Suprapubic skin (tissue), 4 donors: ENCODE measurements around the gene IL17C. TPM values are rescaled to one million over a fixed set of nuclear protein-coding genes. Genes with fewer than 3 reads are reported as not detected.

ENCODE experiments used
- DNase-seq, 2 donors: peaks; one replicate each; pipeline ENCODE4 v3.0.0-alpha.2; 2019; ENCODE audit warnings: low spot score in 2 of 2
- H3K27ac ChIP-seq: fragments of 200-600 bp; sonication (generic); one replicate; pipeline ENCODE4 v1.5.1; 2019
- H3K27me3 ChIP-seq: fragments of 200-600 bp; sonication (generic); one replicate; pipeline ENCODE4 v1.5.1; 2019
- H3K36me3 ChIP-seq: fragments of 200-600 bp; sonication (generic); one replicate; pipeline ENCODE4 v1.5.1; 2019
- H3K4me1 ChIP-seq: fragments of 200-600 bp; sonication (generic); one replicate; pipeline ENCODE4 v1.5.1; 2019
- H3K4me3 ChIP-seq: fragments of 200-600 bp; sonication (generic); one replicate; pipeline ENCODE4 v1.5.1; 2019; ENCODE audit warnings: mild to moderate bottlenecking
- H3K9me3 ChIP-seq: fragments of 200-600 bp; sonication (generic); one replicate; pipeline ENCODE4 v1.5.1; 2019
- EP300 ChIP-seq: sonication (generic); formaldehyde crosslinking; IDR thresholded peaks from one replicate; pipeline ENCODE4 v1.6.1; 2017; ENCODE audit warnings: antibody characterized with exemption
- POLR2A ChIP-seq, 2 donors: fragments of 450-650 bp; IDR thresholded peaks; one replicate each; pipeline ENCODE4 v1.6.1; 2017; ENCODE audit warnings: antibody characterized with exemption in 2 of 2, mild to moderate bottlenecking in 2 of 2, moderate library complexity in 2 of 2
- POLR2AphosphoS5 ChIP-seq, 3 donors: sonication (generic); formaldehyde crosslinking; IDR thresholded peaks; one replicate each; pipeline ENCODE4 v1.6.1; 2017; ENCODE audit warnings: antibody characterized with exemption in 3 of 3
- WGBS: methylation state at CpG from one replicate; pipeline ENCODE4 v1.1.5; 2018; 5-methylcytosine and 5-hydroxymethylcytosine counted together
- total RNA-seq, 4 donors: library from RNA; depleted of rRNA; stranded (reverse); fragments of >200 nt; gene quantifications; one replicate each; pipeline ENCODE4 v1.1.0, GENCODE V29; 2016
- TF ChIP-seq, protein P1 (sequence below), 2 donors: fragments of 200-600 bp in 1 of 2; fragments of 450-650 bp in 1 of 2; sonication (generic) in 1 of 2; IDR thresholded peaks; one replicate each; pipeline ENCODE4 v1.5.1; 2016 to 2019; ENCODE audit warnings: antibody characterized with exemption in 2 of 2, mild to moderate bottlenecking in 1 of 2, moderate library complexity in 1 of 2

The IL17C gene
- total RNA-seq, 4 donors from 2014 or later: not detected

DNA sequence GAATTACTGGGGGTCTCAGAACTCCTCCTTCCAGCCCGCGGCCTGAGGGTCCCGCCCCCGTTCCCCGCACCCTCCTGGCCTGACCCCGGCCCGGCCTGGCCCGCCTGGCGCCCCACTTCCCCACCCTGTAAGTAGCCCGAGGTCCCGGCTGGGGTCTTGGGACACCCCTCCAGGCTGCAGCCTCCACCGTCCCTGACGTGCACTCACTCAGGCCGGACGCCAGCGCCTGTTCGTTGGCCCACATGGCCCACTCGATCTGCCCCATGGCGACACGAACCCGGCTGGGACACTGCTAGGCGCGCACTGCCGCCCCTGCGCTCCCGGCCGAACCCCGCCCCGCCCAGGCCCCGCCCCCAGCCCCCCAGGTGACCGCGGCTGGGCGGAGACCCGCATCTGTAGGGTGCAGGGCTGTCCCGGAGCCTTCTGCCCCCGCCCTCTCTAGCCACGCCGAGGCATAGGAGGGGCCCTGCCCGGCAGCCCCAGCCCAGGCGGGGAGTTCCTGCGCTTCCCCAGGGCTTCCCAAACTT is 12.4 kb downstream of the IL17C start, which contains the start of gene CYBA:
CYBA (minus strand) TSS at position 305 of the 527 bp plus-strand sequence; CDS start at position 265, 40 bp downstream.
- peak in 1 of 2 donors; percentile 78 for DNase-seq
- TF ChIP-seq POLR2A (IDR thresholded peaks at IDR 0.05): no peak
- no peak for TF ChIP-seq POLR2AphosphoS5 (IDR thresholded peaks at IDR 0.05)
- no peak for TF ChIP-seq EP300
- TF ChIP-seq, protein P1, sequence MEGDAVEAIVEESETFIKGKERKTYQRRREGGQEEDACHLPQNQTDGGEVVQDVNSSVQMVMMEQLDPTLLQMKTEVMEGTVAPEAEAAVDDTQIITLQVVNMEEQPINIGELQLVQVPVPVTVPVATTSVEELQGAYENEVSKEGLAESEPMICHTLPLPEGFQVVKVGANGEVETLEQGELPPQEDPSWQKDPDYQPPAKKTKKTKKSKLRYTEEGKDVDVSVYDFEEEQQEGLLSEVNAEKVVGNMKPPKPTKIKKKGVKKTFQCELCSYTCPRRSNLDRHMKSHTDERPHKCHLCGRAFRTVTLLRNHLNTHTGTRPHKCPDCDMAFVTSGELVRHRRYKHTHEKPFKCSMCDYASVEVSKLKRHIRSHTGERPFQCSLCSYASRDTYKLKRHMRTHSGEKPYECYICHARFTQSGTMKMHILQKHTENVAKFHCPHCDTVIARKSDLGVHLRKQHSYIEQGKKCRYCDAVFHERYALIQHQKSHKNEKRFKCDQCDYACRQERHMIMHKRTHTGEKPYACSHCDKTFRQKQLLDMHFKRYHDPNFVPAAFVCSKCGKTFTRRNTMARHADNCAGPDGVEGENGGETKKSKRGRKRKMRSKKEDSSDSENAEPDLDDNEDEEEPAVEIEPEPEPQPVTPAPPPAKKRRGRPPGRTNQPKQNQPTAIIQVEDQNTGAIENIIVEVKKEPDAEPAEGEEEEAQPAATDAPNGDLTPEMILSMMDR (IDR thresholded peaks at IDR 0.05): no peak
- H3K4me1 ChIP-seq: peaks cover 26% of the 10 kb centered on the region
- WGBS: 0% methylated on average over 7 of the region's 41 CpGs
- H3K27me3 ChIP-seq: no peaks in the 10 kb centered on the region
- H3K9me3 ChIP-seq: no peaks in the 10 kb centered on the region
- peak within 1 kb of the TSS; percentile 47 for H3K27ac ChIP-seq
- H3K36me3 ChIP-seq: peaks cover 27% of the 10 kb centered on the region
- peak within 1 kb of the TSS; percentile 56 for H3K4me3 ChIP-seq

DNA sequence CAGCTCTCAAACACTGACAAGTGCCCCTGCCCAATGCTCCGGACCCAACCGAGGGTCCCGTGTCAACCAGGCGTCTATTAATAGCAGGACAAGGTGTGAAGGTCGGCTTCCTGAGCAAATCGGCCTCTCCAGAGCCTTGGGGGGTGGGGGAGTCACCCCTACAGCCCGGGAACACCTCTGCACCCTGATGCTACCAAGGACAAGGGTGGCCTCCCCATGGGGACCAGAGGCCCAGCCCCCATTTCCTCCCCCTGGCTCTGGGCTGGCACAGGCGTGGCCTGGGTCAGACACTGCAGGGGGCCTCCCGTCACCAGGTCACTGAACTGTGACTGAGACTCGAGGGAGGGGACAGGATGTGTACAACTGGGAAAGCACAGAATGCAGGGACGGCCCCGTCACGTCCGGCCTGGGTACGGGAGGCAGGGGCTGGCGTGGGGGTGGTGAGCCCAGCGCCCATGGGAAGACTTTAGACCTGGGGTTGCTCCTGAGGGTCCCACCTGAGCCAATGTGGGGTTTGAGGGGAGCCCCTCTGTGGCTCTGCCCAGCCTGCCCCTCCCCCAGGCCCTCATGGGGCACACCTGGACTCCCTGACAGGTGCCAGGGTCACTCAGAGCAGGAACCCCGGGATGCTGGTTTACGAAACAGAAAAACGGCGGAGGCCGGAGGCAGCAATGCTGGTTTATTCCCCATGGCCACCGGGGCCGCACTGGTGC is 13.1 kb downstream of the IL17C start:
- peak in 1 of 2 donors; percentile 77 for DNase-seq
- Histone ChIP-seq H3K4me3 (peak overlapping the region; percentile 56), H3K27me3 (no peaks in the 10 kb centered on the region), H3K27ac (peak overlapping the region; percentile 43), H3K36me3 (peaks cover 25% of the 10 kb centered on the region), H3K4me1 (peaks cover 26% of the 10 kb centered on the region), H3K9me3 (no peaks in the 10 kb centered on the region)
- WGBS: 41% methylated on average over 12 of the region's 24 CpGs
- TF ChIP-seq POLR2AphosphoS5 (IDR thresholded peaks at IDR 0.05) (no peak), EP300 (no peak), POLR2A (IDR thresholded peaks at IDR 0.05) (no peak)
- TF ChIP-seq, protein P1 (IDR thresholded peaks at IDR 0.05): no peak

DNA sequence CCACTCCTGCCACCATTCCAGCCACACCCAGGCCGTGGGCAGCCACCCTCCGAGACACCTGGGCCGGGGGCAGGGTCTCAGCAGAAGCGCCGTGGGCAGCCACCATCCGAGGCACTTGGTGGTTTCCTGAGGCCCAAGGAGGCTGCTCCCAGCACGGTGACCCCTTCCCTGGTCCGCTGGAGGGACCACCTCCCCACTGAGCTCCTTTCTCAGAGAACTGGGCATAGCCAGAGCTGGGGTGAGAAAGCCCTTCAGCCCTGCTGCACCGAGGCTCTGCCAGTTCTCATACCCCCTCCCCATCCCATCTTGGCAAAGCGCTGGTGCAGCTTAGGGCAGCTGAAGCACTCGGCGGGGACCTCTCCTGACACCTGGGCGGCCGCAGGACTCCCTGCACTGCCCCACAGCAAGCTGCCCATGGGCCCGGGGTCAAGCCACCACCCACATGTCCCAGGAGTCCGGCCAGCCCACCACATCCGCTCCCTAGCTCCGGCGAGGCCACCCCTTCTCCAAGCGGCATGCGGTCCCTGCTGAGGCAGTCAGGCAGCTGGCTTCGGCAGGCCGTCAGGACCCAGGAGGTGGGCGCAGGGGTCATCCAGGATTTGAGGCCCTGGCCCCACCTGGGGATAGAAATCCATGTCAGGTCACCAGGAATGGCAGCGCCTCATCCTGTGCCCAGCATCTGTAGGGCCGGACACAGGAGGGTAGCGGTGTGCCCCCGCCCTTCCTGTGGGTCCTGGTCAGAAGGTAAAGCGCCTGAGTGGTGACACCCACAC is 13.8 kb downstream of the IL17C start:
- Histone ChIP-seq H3K27ac (peak overlapping the region; percentile 43), H3K4me3 (no peak overlapping the region), H3K27me3 (no peaks in the 10 kb centered on the region), H3K9me3 (no peaks in the 10 kb centered on the region), H3K36me3 (peaks cover 25% of the 10 kb centered on the region), H3K4me1 (peaks cover 26% of the 10 kb centered on the region)
- peak in 1 of 2 donors; percentile 68 for DNase-seq
- 88% methylated on average over 3 of the region's 29 CpGs for WGBS
- TF ChIP-seq EP300: no peak
- TF ChIP-seq POLR2AphosphoS5 (IDR thresholded peaks at IDR 0.05): no peak
- TF ChIP-seq, protein P1 (IDR thresholded peaks at IDR 0.05): no peak
- no peak for TF ChIP-seq POLR2A (IDR thresholded peaks at IDR 0.05)

DNA sequence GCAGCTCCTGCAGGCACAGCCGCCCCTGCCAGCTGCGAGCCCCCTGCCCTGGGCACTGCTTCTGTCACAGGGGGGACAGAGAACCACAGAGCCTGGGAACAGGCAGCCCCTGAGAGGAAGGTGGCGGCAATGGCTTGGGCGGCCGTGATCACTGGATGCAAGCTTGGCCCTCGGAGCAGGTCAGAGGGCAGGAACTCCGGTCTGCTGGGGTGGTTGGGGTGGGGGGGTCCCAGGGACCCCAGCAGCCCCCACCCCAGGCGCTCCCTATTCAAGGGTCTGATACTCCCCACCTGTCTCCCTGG is 14.3 kb downstream of the IL17C start:
- Histone ChIP-seq H3K9me3 (no peaks in the 10 kb centered on the region), H3K27me3 (no peaks in the 10 kb centered on the region), H3K27ac (no peak overlapping the region), H3K36me3 (peaks cover 25% of the 10 kb centered on the region), H3K4me3 (no peak overlapping the region), H3K4me1 (peaks cover 26% of the 10 kb centered on the region)
- 100% methylated on average over 2 of the region's 8 CpGs for WGBS
- TF ChIP-seq POLR2A (IDR thresholded peaks at IDR 0.05) (no peak), EP300 (no peak), POLR2AphosphoS5 (IDR thresholded peaks at IDR 0.05) (no peak)
- TF ChIP-seq, protein P1 (IDR thresholded peaks at IDR 0.05): no peak
- no peak for DNase-seq

DNA sequence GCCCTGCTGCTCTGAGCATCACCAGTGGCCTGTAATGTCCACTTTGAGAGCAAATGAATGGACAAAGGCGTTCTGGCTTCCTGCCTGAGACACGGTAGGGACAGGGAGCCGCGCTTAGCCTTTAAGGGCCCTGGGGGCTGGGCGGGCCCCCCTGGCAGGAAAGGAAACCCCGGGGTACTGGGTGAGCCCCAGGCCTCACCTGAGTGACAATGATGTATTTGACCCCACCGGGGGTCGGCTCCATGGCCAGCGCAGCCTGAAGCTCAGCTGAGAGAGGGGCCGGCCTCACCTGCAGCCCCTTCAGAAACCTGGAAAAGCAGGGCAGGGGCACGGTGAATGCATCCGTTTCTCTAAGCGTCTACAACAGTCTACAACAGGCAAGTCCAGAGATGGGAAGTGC is 14.7 kb downstream of the IL17C start:
- Histone ChIP-seq H3K27ac (no peak overlapping the region), H3K27me3 (no peaks in the 10 kb centered on the region), H3K4me1 (peaks cover 26% of the 10 kb centered on the region), H3K9me3 (no peaks in the 10 kb centered on the region), H3K4me3 (no peak overlapping the region), H3K36me3 (peaks cover 25% of the 10 kb centered on the region)
- 70% methylated on average over 10 of the region's 13 CpGs for WGBS
- no peak for TF ChIP-seq EP300
- TF ChIP-seq, protein P1 (IDR thresholded peaks at IDR 0.05): no peak
- TF ChIP-seq POLR2AphosphoS5 (IDR thresholded peaks at IDR 0.05): no peak
- no peak for TF ChIP-seq POLR2A (IDR thresholded peaks at IDR 0.05)
- DNase-seq: no peak
